Natural killer cell (primary cell): ENCODE measurements around the gene TMEM61. TPM values are rescaled to one million over a fixed set of nuclear protein-coding genes. Genes with fewer than 3 reads are reported as not detected.
"Not testable (repeated sequence)": the region's sequence is repeated elsewhere in the genome, so short reads cannot be mapped to it uniquely, and the experiment has no call there.

Experiments
- ATAC-seq, 3 donors: fragments of 150-1000 bp in 2 of 3; fragments of 200-7000 bp in 1 of 3; cut with Tn5 transposase; 1 replicate in 1 of 3; 2 replicates in 2 of 3; pipeline ENCODE4 v1.10.0; 2021; ENCODE audit warnings: mild to moderate bottlenecking in 2 of 3, moderate library complexity in 2 of 3
- DNase-seq, 2 donors: peaks; one replicate each; pipeline versions ENCODE4 v3.0.0 to v3.0.0-alpha.2; 2013 to 2021; ENCODE audit warnings: mixed read lengths in 1 of 2
- H3K27ac ChIP-seq: one replicate; pipeline ENCODE4 v1.5.1; 2013; ENCODE audit warnings: mild to moderate bottlenecking, low read length
- H3K27me3 ChIP-seq: one replicate; pipeline ENCODE4 v1.6.1; 2013; ENCODE audit warnings: low read length; ENCODE audit not compliant: control insufficient read depth, insufficient read depth
- H3K36me3 ChIP-seq: one replicate; pipeline ENCODE4 v1.6.1; 2013; ENCODE audit warnings: low read length; ENCODE audit not compliant: control insufficient read depth, insufficient read depth
- H3K4me1 ChIP-seq: one replicate; pipeline ENCODE4 v1.6.1; 2013; ENCODE audit warnings: low read length; ENCODE audit not compliant: control insufficient read depth, insufficient read depth
- H3K4me3 ChIP-seq: one replicate; pipeline ENCODE4 v1.5.1; 2013; ENCODE audit warnings: low read length
- H3K9me3 ChIP-seq: one replicate; pipeline ENCODE4 v1.6.1; 2013; ENCODE audit warnings: low read length; ENCODE audit not compliant: control insufficient read depth, insufficient read depth
- H3K27ac Mint-ChIP-seq, 2 donors: one replicate each; pipeline ENCODE4 v1.8.0; 2022; ENCODE audit warnings: mild to moderate bottlenecking in 2 of 2, mixed read lengths in 2 of 2, moderate library complexity in 1 of 2
- H3K27me3 Mint-ChIP-seq, 2 donors: one replicate each; pipeline ENCODE4 v1.8.0; 2022; ENCODE audit warnings: low read depth in 2 of 2, mixed read lengths in 2 of 2
- H3K36me3 Mint-ChIP-seq: one replicate; pipeline ENCODE4 v1.8.0; 2022; ENCODE audit warnings: mixed read lengths
- H3K4me1 Mint-ChIP-seq, 2 donors: one replicate each; pipeline ENCODE4 v1.8.0; 2022; ENCODE audit warnings: mixed read lengths in 2 of 2
- H3K4me3 Mint-ChIP-seq: one replicate; pipeline ENCODE4 v1.8.0; 2022; ENCODE audit warnings: mild to moderate bottlenecking, moderate library complexity, mixed read lengths
- H3K9me3 Mint-ChIP-seq, 2 donors: one replicate each; pipeline ENCODE4 v1.8.0; 2022; ENCODE audit warnings: mixed read lengths in 2 of 2
- CTCF ChIP-seq: fragments of 200-600 bp; IDR thresholded peaks from one replicate; pipeline ENCODE4 v1.8.0; 2022; ENCODE audit warnings: antibody characterized with exemption
- WGBS: methylation state at CpG from one replicate; pipeline ENCODE4 v1.1.7; 2013; ENCODE audit warnings: missing lambda C conversion rate; ENCODE audit not compliant: insufficient coverage; 5-methylcytosine and 5-hydroxymethylcytosine counted together
- intact Hi-C: fragments of 100-400 bp; cut with micrococcal nuclease; formaldehyde crosslinking; loops from one replicate; pipeline ENCODE4 v1.14.2; 2022
- total RNA-seq, 4 donors: library from RNA; stranded (reverse); fragments of 120-200 nt in 1 of 4; gene quantifications; one replicate each; pipeline versions ENCODE4 v1.2.3 to v1.2.4, GENCODE V29; 2013 to 2022

TMEM61 gene
- total RNA-seq, 3 donors from 2014 or later (not counting 1 experiment from before 2014, with no cell fraction given): not detected

DNA sequence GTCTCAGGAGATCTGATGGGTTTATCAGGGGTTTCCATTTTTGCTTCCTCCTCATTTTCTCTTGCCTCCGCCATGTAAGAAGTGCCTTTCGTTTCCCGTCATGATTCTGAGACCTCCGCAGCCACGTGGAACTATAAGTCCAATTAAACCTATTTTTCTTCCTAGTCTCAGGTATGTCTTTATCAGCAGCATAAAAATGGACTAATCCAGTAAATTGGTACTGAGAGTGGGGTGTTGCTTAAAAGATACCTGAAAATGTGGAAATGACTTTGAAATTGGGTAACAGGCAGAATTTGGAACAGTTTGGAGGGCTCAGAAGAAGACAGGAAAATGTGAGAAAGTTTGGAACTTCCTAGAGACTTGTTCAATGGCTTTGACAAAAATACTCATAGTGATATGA is 50.7 kb downstream of the TMEM61 start:
- H3K9me3 Mint-ChIP-seq, H3K4me3 ChIP-seq, H3K36me3 ChIP-seq, H3K36me3 Mint-ChIP-seq, H3K9me3 ChIP-seq, intact Hi-C loops, H3K4me3 Mint-ChIP-seq, DNase-seq, H3K27me3 ChIP-seq, H3K27ac ChIP-seq, ATAC-seq, H3K4me1 ChIP-seq, H3K4me1 Mint-ChIP-seq, H3K27ac Mint-ChIP-seq: not testable (repeated sequence)
- WGBS: 100% methylated on average over 5 of the region's 5 CpGs
- H3K27me3 Mint-ChIP-seq: peaks cover 27 to 33% of the 10 kb centered on the region in 2 donors

GRCh38 chr1:55033265-55033614 is 52.8 kb downstream of the TMEM61 start:
- Mint-ChIP-seq H3K27me3 (peaks cover 42 to 48% of the 10 kb centered on the region in 2 donors), H3K9me3 (no peaks in the 10 kb centered on the region), H3K4me1 (no peaks in the 10 kb centered on the region), H3K36me3 (no peaks in the 10 kb centered on the region), H3K27ac (no peak overlapping the region), H3K4me3 (no peak overlapping the region)
- intact Hi-C loops: no loop called here
- Histone ChIP-seq H3K4me1 (no peaks in the 10 kb centered on the region), H3K36me3 (no peaks in the 10 kb centered on the region), H3K27me3 (peaks cover 3% of the 10 kb centered on the region), H3K4me3 (no peak overlapping the region), H3K9me3 (no peaks in the 10 kb centered on the region), H3K27ac (no peak overlapping the region)
- no peak for DNase-seq
- TF ChIP-seq CTCF: no peak
- ATAC-seq: no peak
- 90% methylated on average over 7 of the region's 7 CpGs for WGBS

DNA sequence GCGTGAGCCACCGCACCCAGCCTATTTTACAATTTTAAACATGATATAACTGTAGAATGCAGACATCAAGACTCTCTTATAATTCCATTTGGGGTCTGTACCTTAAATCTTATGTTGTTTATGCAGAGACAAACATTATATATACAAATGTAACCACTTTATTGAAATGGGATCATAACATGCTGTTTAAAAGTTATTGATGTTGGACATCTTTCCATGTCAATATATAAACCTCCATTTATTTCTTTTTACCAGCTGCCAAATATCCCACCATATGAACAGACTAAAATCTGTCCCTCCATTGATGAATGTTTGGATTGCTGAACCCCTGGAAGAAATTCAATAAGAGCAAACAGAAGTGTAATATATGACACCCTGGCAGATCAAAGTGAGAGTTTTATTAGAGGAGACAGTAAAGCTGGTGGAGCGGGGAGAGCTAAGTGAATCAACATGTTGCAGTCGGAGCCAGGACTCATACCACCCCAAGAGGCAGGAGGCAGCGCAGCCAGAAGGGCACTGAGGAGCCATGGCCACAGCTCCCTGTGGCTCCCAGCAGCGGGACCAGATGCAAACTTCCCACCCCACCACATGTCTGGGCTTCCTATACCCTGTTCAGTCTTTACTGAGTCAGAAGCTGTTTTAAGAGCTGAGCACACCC is 54.2 kb downstream of the TMEM61 start:
- Mint-ChIP-seq H3K4me1 (no peaks in the 10 kb centered on the region), H3K27ac (no peak overlapping the region), H3K9me3 (no peaks in the 10 kb centered on the region), H3K27me3 (peaks cover 53 to 60% of the 10 kb centered on the region in 2 donors), H3K36me3 (no peaks in the 10 kb centered on the region), H3K4me3 (no peak overlapping the region)
- H3K27ac ChIP-seq: no peak overlapping the region
- ATAC-seq (no peak), DNase-seq (no peak)
- H3K27me3 ChIP-seq: peaks cover 5% of the 10 kb centered on the region
- H3K4me3 ChIP-seq: no peak overlapping the region
- intact Hi-C loops: no loop called here
- H3K4me1 ChIP-seq: no peaks in the 10 kb centered on the region
- H3K9me3 ChIP-seq: no peaks in the 10 kb centered on the region
- no peak for TF ChIP-seq CTCF
- no peaks in the 10 kb centered on the region for H3K36me3 ChIP-seq
- WGBS: 88% methylated on average over 6 of the region's 6 CpGs

GRCh38 chr1:55035904-55036303 is 55.5 kb downstream of the TMEM61 start:
- no peak for DNase-seq
- no peak for TF ChIP-seq CTCF
- intact Hi-C loops: no loop called here
- Histone ChIP-seq H3K4me3 (no peak overlapping the region), H3K27ac (no peak overlapping the region), H3K4me1 (no peaks in the 10 kb centered on the region), H3K9me3 (no peaks in the 10 kb centered on the region), H3K27me3 (peaks cover 5% of the 10 kb centered on the region), H3K36me3 (no peaks in the 10 kb centered on the region)
- Mint-ChIP-seq H3K4me1 (peaks cover 0 to 7% of the 10 kb centered on the region in 2 donors), H3K36me3 (no peaks in the 10 kb centered on the region), H3K4me3 (no peak overlapping the region), H3K27ac (no peak overlapping the region), H3K27me3 (peaks cover 57 to 70% of the 10 kb centered on the region in 2 donors), H3K9me3 (no peaks in the 10 kb centered on the region)
- 47% methylated on average over 4 of the region's 4 CpGs for WGBS
- no peak for ATAC-seq
